Erythroblast (primary cell): Measurements from ENCODE around the gene SYNE2.
"Not testable (repeated sequence)": the region's sequence is repeated elsewhere in the genome, so short reads cannot be mapped to it uniquely, and the experiment has no call there.

Experiments used
- GATA1 ChIP-seq: IDR thresholded peaks from 2 replicates; pipeline ENCODE4 v1.6.1; 2011; ENCODE audit warnings: low read depth, mild to moderate bottlenecking, control low read depth, low read length, moderate library complexity
- POLR2A ChIP-seq: IDR thresholded peaks from 2 replicates; pipeline ENCODE4 v1.6.1; 2011; ENCODE audit warnings: mild to moderate bottlenecking, low read length

- TF ChIP-seq POLR2A, GATA1: not testable (repeated sequence)
These were observed 190.5 kb downstream of the SYNE2 start for GRCh38 chr14:64043296-64043695.
